Keratinocyte (primary cell): Measurements from ENCODE around the gene THOC2. TPM values are rescaled to one million over a fixed set of nuclear protein-coding genes. Genes with fewer than 3 reads are reported as not detected.

Experiments used
- DNase-seq: peaks from one replicate; pipeline ENCODE4 v3.0.0-alpha.2; 2011; ENCODE audit warnings: low read depth, missing footprints, low spot score
- FAIRE-seq: peaks from 2 replicates; lab custom pipeline; 2011; peaks lifted over from hg19 to GRCh38; lab: Jason Lieb, UNC
- H2AFZ ChIP-seq: 2 replicates; pipeline ENCODE4 v1.6.0; 2012; ENCODE audit warnings: low read length, control low read depth, inconsistent platforms; ENCODE audit not compliant: control insufficient read depth
- H3K27ac ChIP-seq: 2 replicates; pipeline ENCODE4 v1.5.1; 2011; ENCODE audit warnings: low read length; ENCODE audit not compliant: control insufficient read depth, insufficient read depth
- H3K27me3 ChIP-seq: 3 replicates; pipeline ENCODE4 v1.6.0; 2011; ENCODE audit warnings: low read length; ENCODE audit not compliant: control insufficient read depth, insufficient read depth; ENCODE audit errors: extremely low read depth
- H3K36me3 ChIP-seq, 2 experiments: 2 replicates in 1 of 2; 3 replicates in 1 of 2; pipeline ENCODE4 v1.5.1; 2011; ENCODE audit warnings: low read length in 2 of 2, mild to moderate bottlenecking in 1 of 2; ENCODE audit not compliant: control insufficient read depth in 2 of 2, insufficient read depth in 2 of 2; ENCODE audit errors: extremely low read depth in 1 of 2
- H3K4me1 ChIP-seq: 3 replicates; pipeline ENCODE4 v1.5.1; 2011; ENCODE audit warnings: low read length; ENCODE audit not compliant: control insufficient read depth, insufficient read depth; ENCODE audit errors: extremely low read depth
- H3K4me2 ChIP-seq: 3 replicates; pipeline ENCODE4 v1.6.0; 2011; ENCODE audit warnings: low read depth, low read length; ENCODE audit not compliant: control insufficient read depth, insufficient read depth; ENCODE audit errors: extremely low read depth
- H3K4me3 ChIP-seq, 3 experiments: fragments of 200-600 bp in 1 of 3; sonication (generic) in 1 of 3; 2 replicates in 2 of 3; 3 replicates in 1 of 3; pipeline ENCODE4 v1.5.1; 2011 to 2016; ENCODE audit warnings: low read length in 3 of 3, mild to moderate bottlenecking in 3 of 3, control low read depth in 2 of 3, inconsistent platforms in 1 of 3, low read depth in 1 of 3, mixed read lengths in 1 of 3, mixed run types in 1 of 3, moderate library complexity in 1 of 3; ENCODE audit not compliant: control insufficient read depth in 2 of 3, insufficient read depth in 2 of 3; ENCODE audit errors: extremely low read depth in 1 of 3
- H3K79me2 ChIP-seq: 2 replicates; pipeline ENCODE4 v1.6.0; 2012; ENCODE audit warnings: low read length; ENCODE audit not compliant: control insufficient read depth, insufficient read depth
- H3K9ac ChIP-seq: 3 replicates; pipeline ENCODE4 v1.6.0; 2011; ENCODE audit warnings: low read length; ENCODE audit not compliant: control insufficient read depth, insufficient read depth; ENCODE audit errors: extremely low read depth
- H3K9me1 ChIP-seq: 3 replicates; pipeline ENCODE4 v1.6.0; 2011; ENCODE audit warnings: low read length; ENCODE audit not compliant: control insufficient read depth, insufficient read depth; ENCODE audit errors: extremely low read depth
- H3K9me3 ChIP-seq: 2 replicates; pipeline ENCODE4 v1.5.1; 2012; ENCODE audit warnings: low read depth, low read length; ENCODE audit not compliant: control insufficient read depth
- H4K20me1 ChIP-seq: 3 replicates; pipeline ENCODE4 v1.6.0; 2011; ENCODE audit warnings: low read length; ENCODE audit not compliant: control insufficient read depth, insufficient read depth; ENCODE audit errors: extremely low read depth
- EZH2 ChIP-seq: IDR thresholded peaks from one replicate; pipeline ENCODE4 v1.6.1; 2012; ENCODE audit warnings: inconsistent platforms, mild to moderate bottlenecking, low read length, moderate library complexity
- dilution Hi-C: fragments of 300-500 bp; cut with MboI; formaldehyde crosslinking; loops from one replicate; pipeline ENCODE4 v1.7.0; 2020; ENCODE audit warnings: low sequenced_read_pairs; ENCODE audit not compliant: extremely low pct_ligation_motif_present
- polyA plus RNA-seq, 5 experiments: library from polyadenylated mRNA; depleted of rRNA in 3 of 5; stranded (reverse) in 3 of 5; stranded (forward) in 1 of 5; unstranded in 1 of 5; fragments of >200 nt; gene quantifications; 1 replicate in 1 of 5; 2 replicates in 3 of 5; 3 replicates in 1 of 5; pipeline versions ENCODE4 v1.2.1 to v1.2.3, GENCODE V29; 2011 to 2012; ENCODE audit warnings: missing spikeins in 2 of 5, low read depth in 1 of 5, low replicate concordance in 1 of 5
- TF ChIP-seq, protein P1 (sequence below), 3 experiments: IDR thresholded peaks in 1 of 3; conservative IDR thresholded peaks in 1 of 3; optimal IDR thresholded peaks in 1 of 3; 2 replicates in 2 of 3; 3 replicates in 1 of 3; pipeline versions ENCODE3 to v1.5.1; 2011; ENCODE audit warnings: low read length in 3 of 3, mild to moderate bottlenecking in 3 of 3, moderate library complexity in 2 of 3, control low read depth in 1 of 3, inconsistent platforms in 1 of 3; ENCODE audit not compliant: insufficient read depth in 2 of 3; ENCODE audit errors: extremely low read depth in 1 of 3

The THOC2 gene
- polyA plus RNA-seq, 1 donor (not counting 4 experiments of a cell fraction or from before 2014, with no cell fraction given): 61.1 TPM

DNA sequence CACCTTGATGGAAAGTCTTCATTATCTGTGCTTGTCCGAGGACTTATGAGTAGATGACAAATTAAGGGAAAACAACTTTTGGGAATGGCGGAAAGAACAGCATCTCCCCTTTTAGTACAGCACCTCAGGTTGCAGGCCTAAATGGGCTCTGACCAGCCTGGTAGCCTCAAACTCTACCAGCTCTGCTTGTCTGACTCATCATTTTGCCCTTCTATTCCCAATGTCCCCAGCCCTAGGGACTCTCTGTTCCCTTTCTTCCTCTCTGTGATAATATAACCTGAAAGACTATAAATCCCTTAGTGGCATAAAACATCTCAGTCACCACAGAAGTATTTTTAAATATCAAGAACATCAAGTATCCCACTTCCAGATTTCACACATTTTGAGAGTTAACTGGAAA is 121.9 kb downstream of the THOC2 start:
- no peaks in the 10 kb centered on the region for H4K20me1 ChIP-seq
- H3K9me3 ChIP-seq: no peaks in the 10 kb centered on the region
- no peak overlapping the region for H2AFZ ChIP-seq
- TF ChIP-seq, protein P1, sequence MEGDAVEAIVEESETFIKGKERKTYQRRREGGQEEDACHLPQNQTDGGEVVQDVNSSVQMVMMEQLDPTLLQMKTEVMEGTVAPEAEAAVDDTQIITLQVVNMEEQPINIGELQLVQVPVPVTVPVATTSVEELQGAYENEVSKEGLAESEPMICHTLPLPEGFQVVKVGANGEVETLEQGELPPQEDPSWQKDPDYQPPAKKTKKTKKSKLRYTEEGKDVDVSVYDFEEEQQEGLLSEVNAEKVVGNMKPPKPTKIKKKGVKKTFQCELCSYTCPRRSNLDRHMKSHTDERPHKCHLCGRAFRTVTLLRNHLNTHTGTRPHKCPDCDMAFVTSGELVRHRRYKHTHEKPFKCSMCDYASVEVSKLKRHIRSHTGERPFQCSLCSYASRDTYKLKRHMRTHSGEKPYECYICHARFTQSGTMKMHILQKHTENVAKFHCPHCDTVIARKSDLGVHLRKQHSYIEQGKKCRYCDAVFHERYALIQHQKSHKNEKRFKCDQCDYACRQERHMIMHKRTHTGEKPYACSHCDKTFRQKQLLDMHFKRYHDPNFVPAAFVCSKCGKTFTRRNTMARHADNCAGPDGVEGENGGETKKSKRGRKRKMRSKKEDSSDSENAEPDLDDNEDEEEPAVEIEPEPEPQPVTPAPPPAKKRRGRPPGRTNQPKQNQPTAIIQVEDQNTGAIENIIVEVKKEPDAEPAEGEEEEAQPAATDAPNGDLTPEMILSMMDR (optimal IDR thresholded peaks at IDR 0.05 in 1 of 3, IDR thresholded peaks at IDR 0.05 in 1 of 3, conservative IDR thresholded peaks at IDR 0.05 in 1 of 3; ENCODE audit: extremely low read depth in 1 of 3, insufficient read depth in 2 of 3, low read length in 3 of 3): no peak
- no peak for TF ChIP-seq EZH2
- H3K36me3 ChIP-seq: no peaks in the 10 kb centered on the region
- DNase-seq: no peak
- dilution Hi-C loops: no loop called here
- no peaks in the 10 kb centered on the region for H3K9me1 ChIP-seq
- no peaks in the 10 kb centered on the region for H3K27me3 ChIP-seq
- H3K9ac ChIP-seq: no peak overlapping the region
- no peak overlapping the region for H3K4me3 ChIP-seq
- no peaks in the 10 kb centered on the region for H3K4me1 ChIP-seq
- no peaks in the 10 kb centered on the region for H3K79me2 ChIP-seq
- H3K27ac ChIP-seq: no peak overlapping the region
- FAIRE-seq: no peak
- H3K4me2 ChIP-seq: no peak overlapping the region

DNA sequence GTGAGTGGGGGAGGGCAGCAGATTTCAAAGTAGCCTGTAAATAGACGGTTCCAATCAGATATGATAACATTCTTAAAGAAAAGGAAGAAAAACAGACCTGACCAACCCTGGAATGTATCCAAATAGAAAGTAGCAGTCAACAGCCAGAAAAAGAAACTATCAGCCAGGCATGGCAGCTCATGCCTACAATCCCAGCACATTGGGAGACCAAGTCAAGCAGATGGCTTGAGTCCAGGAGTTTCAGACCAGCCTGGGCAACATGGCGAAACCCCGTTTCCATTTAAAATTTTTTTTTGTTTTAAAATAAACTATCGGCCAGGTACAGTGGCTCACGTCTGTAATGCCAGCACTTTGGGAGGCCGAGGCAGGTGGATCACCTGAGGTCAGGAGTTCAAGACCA is 125.0 kb downstream of the THOC2 start:
- no peak for TF ChIP-seq EZH2
- TF ChIP-seq, protein P1 (optimal IDR thresholded peaks at IDR 0.05 in 1 of 3, IDR thresholded peaks at IDR 0.05 in 1 of 3, conservative IDR thresholded peaks at IDR 0.05 in 1 of 3; ENCODE audit: extremely low read depth in 1 of 3, insufficient read depth in 2 of 3, low read length in 3 of 3): no peak
- Histone ChIP-seq H3K4me3 (no peak overlapping the region), H3K27me3 (no peaks in the 10 kb centered on the region), H3K36me3 (no peaks in the 10 kb centered on the region), H3K4me1 (no peaks in the 10 kb centered on the region), H3K79me2 (no peaks in the 10 kb centered on the region), H3K4me2 (no peak overlapping the region), H4K20me1 (no peaks in the 10 kb centered on the region), H2AFZ (no peak overlapping the region), H3K9me1 (no peaks in the 10 kb centered on the region), H3K27ac (no peak overlapping the region), H3K9ac (no peak overlapping the region), H3K9me3 (no peaks in the 10 kb centered on the region)
- dilution Hi-C loops: no loop called here
- DNase-seq (no peak), FAIRE-seq (no peak)
